Smooth muscle cell (in vitro differentiated cells): ENCODE measurements around the gene MICALL2. TPM values are rescaled to one million over a fixed set of nuclear protein-coding genes. Genes with fewer than 3 reads are reported as not detected.
"Not testable (repeated sequence)": the region's sequence is repeated elsewhere in the genome, so short reads cannot be mapped to it uniquely, and the experiment has no call there.

Experiments used
- DNase-seq: peaks from one replicate; lab custom pipeline; 2025; ENCODE audit not compliant: unreplicated experiment; lab: John Stamatoyannopoulos, UW
- H2AFZ ChIP-seq: fragments of 200-600 bp; sonication (generic); 2 replicates; pipeline ENCODE4 v1.6.0; 2016; ENCODE audit warnings: antibody characterized with exemption, low read depth, mild to moderate bottlenecking
- H3F3A ChIP-seq: fragments of 200-600 bp; sonication (generic); 2 replicates; pipeline ENCODE4 v1.6.0; 2017; ENCODE audit warnings: antibody characterized with exemption, low read depth
- H3K27ac ChIP-seq: fragments of 200-600 bp; sonication (generic); 2 replicates; pipeline ENCODE4 v1.5.1; 2016; ENCODE audit warnings: low read depth, mild to moderate bottlenecking
- H3K27me3 ChIP-seq: fragments of 200-600 bp; sonication (generic); 2 replicates; pipeline ENCODE4 v1.6.1; 2016; ENCODE audit warnings: low read depth, mild to moderate bottlenecking
- H3K36me3 ChIP-seq: fragments of 200-600 bp; sonication (generic); 2 replicates; pipeline ENCODE4 v1.5.1; 2016; ENCODE audit warnings: low read depth
- H3K4me1 ChIP-seq: fragments of 200-600 bp; sonication (generic); 2 replicates; pipeline ENCODE4 v1.5.1; 2016; ENCODE audit warnings: low read depth
- H3K4me2 ChIP-seq: fragments of 200-600 bp; sonication (generic); 2 replicates; pipeline ENCODE4 v1.6.0; 2016; ENCODE audit warnings: mild to moderate bottlenecking
- H3K4me3 ChIP-seq: fragments of 200-600 bp; sonication (generic); 2 replicates; pipeline ENCODE4 v1.5.1; 2016; ENCODE audit warnings: mild to moderate bottlenecking
- H3K79me2 ChIP-seq: fragments of 200-600 bp; sonication (generic); 2 replicates; pipeline ENCODE4 v1.6.0; 2016; ENCODE audit warnings: low read depth, mild to moderate bottlenecking
- H3K9ac ChIP-seq: fragments of 200-600 bp; sonication (generic); 2 replicates; pipeline ENCODE4 v1.6.0; 2016; ENCODE audit warnings: low read depth
- H3K9me3 ChIP-seq: fragments of 200-600 bp; sonication (generic); replicated peaks from 2 replicates; pipeline ENCODE4 v1.5.1; 2016; ENCODE audit warnings: low read depth
- H4K20me1 ChIP-seq: fragments of 200-600 bp; sonication (generic); 2 replicates; pipeline ENCODE4 v1.6.0; 2016; ENCODE audit warnings: low read depth
- WGBS: methylation state at CpG from one replicate; pipeline ENCODE4 v1.1.7; 2016; ENCODE audit warnings: low lambda C conversion rate; 5-methylcytosine and 5-hydroxymethylcytosine counted together
- polyA plus RNA-seq: library from polyadenylated mRNA; unstranded; fragments of >200 nt; fragmentation: Nextera tagmentation; extraction: Ambion mirVana; gene quantifications from 2 replicates; pipeline ENCODE4 v1.2.1, GENCODE V29; 2016
- total RNA-seq: library from RNA; depleted of rRNA; stranded (reverse); fragments of >200 nt; gene quantifications from 2 replicates; pipeline ENCODE4 v1.2.3, GENCODE V29; 2014
- TF ChIP-seq, protein P1 (sequence below): fragments of 200-600 bp; sonication (generic); IDR thresholded peaks from 2 replicates; pipeline ENCODE4 v1.5.1; 2017; ENCODE audit warnings: borderline replicate concordance, mild to moderate bottlenecking, antibody characterized with exemption; ENCODE audit not compliant: insufficient read depth, poor library complexity, severe bottlenecking

MICALL2 gene
- total and polyA plus RNA-seq, 2 experiments from 2014 or later = 4.2 to 18.9 TPM

DNA sequence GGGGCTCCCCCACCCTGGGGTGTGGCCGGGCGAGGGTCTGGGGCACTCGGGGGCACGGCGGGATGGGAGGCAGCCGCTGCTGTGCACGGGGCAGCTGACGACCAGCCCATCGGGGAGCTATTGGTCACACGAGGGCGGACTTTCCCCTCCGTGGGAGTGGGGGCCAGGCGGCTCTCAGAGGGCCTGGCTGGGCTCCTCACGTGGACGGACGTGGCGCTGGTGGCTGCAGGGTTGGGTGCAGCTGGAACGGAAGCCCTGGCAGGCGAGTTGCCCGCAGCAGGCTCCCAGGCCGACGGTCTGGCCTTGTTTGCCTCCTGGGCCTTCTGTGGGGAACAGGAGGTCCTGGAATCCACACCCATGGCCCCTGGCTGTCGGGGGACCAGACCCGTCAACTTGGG, 14.3 kb downstream of the MICALL2 start:
- Histone ChIP-seq H3K27me3 (no peaks in the 10 kb centered on the region), H3K79me2 (no peaks in the 10 kb centered on the region), H3K4me1 (no peaks in the 10 kb centered on the region), H3K4me3 (no peak overlapping the region), H2AFZ (no peak overlapping the region), H3F3A (no peaks in the 10 kb centered on the region), H3K27ac (no peak overlapping the region), H3K9ac (no peak overlapping the region), H3K36me3 (no peaks in the 10 kb centered on the region), H4K20me1 (no peaks in the 10 kb centered on the region), H3K9me3 (no peaks in the 10 kb centered on the region), H3K4me2 (no peak overlapping the region)
- TF ChIP-seq, protein P1, sequence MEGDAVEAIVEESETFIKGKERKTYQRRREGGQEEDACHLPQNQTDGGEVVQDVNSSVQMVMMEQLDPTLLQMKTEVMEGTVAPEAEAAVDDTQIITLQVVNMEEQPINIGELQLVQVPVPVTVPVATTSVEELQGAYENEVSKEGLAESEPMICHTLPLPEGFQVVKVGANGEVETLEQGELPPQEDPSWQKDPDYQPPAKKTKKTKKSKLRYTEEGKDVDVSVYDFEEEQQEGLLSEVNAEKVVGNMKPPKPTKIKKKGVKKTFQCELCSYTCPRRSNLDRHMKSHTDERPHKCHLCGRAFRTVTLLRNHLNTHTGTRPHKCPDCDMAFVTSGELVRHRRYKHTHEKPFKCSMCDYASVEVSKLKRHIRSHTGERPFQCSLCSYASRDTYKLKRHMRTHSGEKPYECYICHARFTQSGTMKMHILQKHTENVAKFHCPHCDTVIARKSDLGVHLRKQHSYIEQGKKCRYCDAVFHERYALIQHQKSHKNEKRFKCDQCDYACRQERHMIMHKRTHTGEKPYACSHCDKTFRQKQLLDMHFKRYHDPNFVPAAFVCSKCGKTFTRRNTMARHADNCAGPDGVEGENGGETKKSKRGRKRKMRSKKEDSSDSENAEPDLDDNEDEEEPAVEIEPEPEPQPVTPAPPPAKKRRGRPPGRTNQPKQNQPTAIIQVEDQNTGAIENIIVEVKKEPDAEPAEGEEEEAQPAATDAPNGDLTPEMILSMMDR = no peak
- WGBS = 91% methylated on average over 14 of the region's 24 CpGs
- no peak for DNase-seq

DNA sequence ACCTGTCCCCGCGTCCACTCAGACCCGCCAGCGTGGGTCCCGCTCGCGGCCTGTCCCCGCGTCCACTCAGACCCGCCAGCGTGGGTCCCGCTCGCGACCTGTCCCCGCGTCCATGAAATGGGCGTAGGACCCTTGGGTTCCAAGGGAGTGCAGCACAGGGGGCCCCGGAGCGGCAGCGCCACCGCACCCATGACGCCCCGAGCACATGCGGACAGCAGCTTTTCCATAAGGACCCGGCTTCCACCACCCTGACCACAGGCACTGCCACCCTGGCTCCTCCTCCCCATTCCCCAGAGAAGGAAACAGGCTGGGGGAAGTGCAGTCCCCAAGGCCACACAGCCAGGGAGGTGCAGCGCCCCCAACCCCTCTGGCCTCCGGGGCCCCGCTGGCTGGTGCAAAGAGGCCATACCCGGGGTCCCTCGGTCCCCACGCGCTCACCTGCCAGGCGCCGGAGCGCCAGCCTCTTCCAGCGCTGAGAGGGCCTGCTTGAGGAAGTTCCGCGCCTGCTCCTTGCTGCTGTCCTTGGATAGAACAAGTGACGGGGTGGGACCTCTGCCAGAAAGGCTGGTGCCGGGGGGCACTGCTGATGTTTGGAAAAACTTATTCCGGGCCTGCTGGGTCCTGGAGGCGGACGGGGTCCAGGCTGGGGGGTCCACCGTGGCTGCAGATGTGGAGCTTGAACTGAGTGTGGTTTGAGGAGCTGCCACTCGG, 14.9 kb downstream of the MICALL2 start:
- H3K4me1 ChIP-seq = no peaks in the 10 kb centered on the region
- no peak overlapping the region for H3K4me3 ChIP-seq
- no peak overlapping the region for H3K27ac ChIP-seq
- no peaks in the 10 kb centered on the region for H3K79me2 ChIP-seq
- H3K9me3 ChIP-seq = no peaks in the 10 kb centered on the region
- no peak overlapping the region for H2AFZ ChIP-seq
- H3K9ac ChIP-seq = no peak overlapping the region
- DNase-seq = no peak
- H4K20me1 ChIP-seq = no peaks in the 10 kb centered on the region
- no peaks in the 10 kb centered on the region for H3K27me3 ChIP-seq
- no peaks in the 10 kb centered on the region for H3F3A ChIP-seq
- WGBS = 95% methylated on average over 28 of the region's 45 CpGs
- no peak overlapping the region for H3K4me2 ChIP-seq
- TF ChIP-seq, protein P1 = no peak
- no peaks in the 10 kb centered on the region for H3K36me3 ChIP-seq

DNA sequence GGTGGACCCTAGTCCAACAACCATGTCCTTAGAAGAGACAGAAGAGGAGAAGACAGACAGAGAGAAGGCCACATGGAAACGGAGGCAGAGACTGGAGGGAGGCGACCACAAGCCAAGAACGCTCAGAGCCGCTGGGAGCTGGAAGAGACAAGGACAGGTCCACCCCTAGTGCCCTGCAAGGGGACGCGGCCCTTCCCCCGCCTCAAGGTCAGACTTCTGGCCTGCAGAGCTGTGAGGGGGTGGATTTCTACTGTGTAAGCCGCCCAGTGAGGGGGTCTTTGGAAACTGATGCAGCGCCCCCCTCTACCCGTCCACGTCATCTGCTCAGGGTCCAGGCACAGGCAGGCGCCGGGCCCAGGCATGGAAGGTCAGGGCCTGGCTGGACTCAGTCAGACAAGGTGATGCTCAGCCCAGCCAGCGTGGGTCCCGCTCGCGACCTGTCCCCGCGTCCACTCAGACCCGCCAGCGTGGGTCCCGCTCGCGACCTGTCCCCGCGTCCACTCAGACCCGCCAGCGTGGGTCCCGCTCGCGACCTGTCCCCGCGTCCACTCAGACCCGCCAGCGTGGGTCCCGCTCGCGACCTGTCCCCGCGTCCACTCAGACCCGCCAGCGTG, 15.6 kb downstream of the MICALL2 start:
- H3K27me3 ChIP-seq, H4K20me1 ChIP-seq, H3K4me2 ChIP-seq, H3K36me3 ChIP-seq, H3K9me3 ChIP-seq, H2AFZ ChIP-seq, H3K27ac ChIP-seq, H3K9ac ChIP-seq, H3K4me1 ChIP-seq, DNase-seq, H3F3A ChIP-seq, H3K4me3 ChIP-seq, H3K79me2 ChIP-seq: not testable (repeated sequence)
- WGBS = 94% methylated on average over 21 of the region's 42 CpGs

DNA sequence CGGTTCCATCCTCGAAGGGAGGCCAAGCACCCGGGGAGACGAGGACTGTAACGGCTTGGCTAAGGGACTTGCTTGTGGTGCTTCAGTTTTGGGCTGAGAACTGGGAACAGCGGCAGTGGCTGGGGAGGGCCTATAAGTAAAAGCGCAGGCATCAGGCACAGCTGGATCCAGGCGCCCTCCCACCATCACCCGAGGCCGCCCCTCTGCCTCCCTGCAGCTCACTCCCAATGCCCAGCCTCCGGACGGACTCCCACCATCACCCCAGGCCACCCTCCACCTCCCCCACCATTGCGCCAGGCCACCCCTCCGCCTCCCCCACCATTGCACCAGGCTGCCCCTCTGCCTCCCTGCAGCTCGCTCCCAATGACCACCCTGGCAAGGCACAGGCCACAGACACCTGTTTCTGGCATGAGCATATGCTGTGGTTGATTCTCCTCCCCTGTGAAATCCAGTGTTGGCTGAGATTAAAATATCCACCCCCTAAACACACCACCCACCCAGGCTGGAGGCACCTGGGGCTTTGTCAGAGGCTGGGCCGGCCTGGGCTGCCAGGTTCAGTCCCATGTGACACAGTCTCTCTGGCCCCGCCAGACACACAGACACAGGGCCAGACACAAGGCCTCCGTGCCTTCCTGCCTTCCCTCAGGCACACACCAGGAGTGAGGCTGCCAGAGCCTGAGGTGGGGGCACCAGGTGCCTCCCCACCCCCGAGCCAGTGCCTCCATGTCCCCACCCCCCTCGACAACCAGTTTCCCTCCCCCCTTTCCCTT, 16.7 kb downstream of the MICALL2 start:
- DNase-seq = no peak
- H3F3A ChIP-seq = no peaks in the 10 kb centered on the region
- WGBS = 94% methylated on average over 15 of the region's 20 CpGs
- no peaks in the 10 kb centered on the region for H3K79me2 ChIP-seq
- H3K9ac ChIP-seq = no peak overlapping the region
- TF ChIP-seq, protein P1 = no peak
- no peaks in the 10 kb centered on the region for H3K4me1 ChIP-seq
- no peak overlapping the region for H3K27ac ChIP-seq
- no peaks in the 10 kb centered on the region for H3K36me3 ChIP-seq
- no peaks in the 10 kb centered on the region for H4K20me1 ChIP-seq
- H2AFZ ChIP-seq = no peak overlapping the region
- H3K4me3 ChIP-seq = no peak overlapping the region
- H3K4me2 ChIP-seq = no peak overlapping the region
- H3K27me3 ChIP-seq = no peaks in the 10 kb centered on the region
- H3K9me3 ChIP-seq = no peaks in the 10 kb centered on the region
